ENCODE results near the gene FBXO31.

The FBXO31 gene

DNA sequence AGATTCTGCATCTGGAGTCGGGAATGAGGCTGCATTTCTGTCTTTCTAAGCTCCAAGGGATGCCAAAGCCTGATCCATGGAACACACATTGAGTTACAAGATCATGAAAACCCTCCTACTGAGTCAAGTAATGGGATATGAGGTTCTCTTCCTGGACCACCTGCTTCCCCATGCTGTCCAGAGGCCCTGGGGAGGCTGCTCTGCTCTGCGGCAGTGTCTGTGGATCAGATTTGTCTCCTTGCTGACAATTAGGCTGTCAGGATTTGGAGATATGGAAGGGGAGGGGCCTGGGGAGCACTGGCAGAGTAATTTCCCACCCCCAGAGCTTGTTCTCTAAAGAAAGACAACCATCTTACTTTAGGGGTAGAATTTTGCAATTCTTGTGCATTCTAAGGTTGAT, 99.4 kb downstream of the FBXO31 start:
- DNase-seq (ENCODE audit: low read depth, low spot score), result no peak

GRCh38 chr16:87279094-87279658, 104.4 kb downstream of the FBXO31 start:
- DNase-seq (ENCODE audit: low read depth, low spot score), result no peak

GRCh38 chr16:87278191-87279093, 105.1 kb downstream of the FBXO31 start:
- DNase-seq (ENCODE audit: low read depth, low spot score), result peak; percentile 65

Measured in brain pericyte (primary cell).